Mesendoderm (in vitro differentiated cells): Measurements from ENCODE around the gene ERICH4. TPM values are rescaled to one million over a fixed set of nuclear protein-coding genes. Genes with fewer than 3 reads are reported as not detected.

ENCODE experiments used
- DNase-seq: peaks from one replicate; pipeline ENCODE4 v3.0.0; 2013
- H2AK5ac ChIP-seq: 2 replicates; pipeline ENCODE4 v1.6.1; 2013; ENCODE audit warnings: low read length, inconsistent platforms
- H2BK120ac ChIP-seq: 2 replicates; pipeline ENCODE4 v1.6.1; 2013; ENCODE audit warnings: low read depth, mild to moderate bottlenecking, low read length, moderate library complexity, mixed read lengths
- H2BK15ac ChIP-seq: replicated peaks from 2 replicates; pipeline ENCODE4 v1.6.1; 2013; ENCODE audit warnings: low read depth, mild to moderate bottlenecking, moderate library complexity
- H2BK5ac ChIP-seq: 2 replicates; pipeline ENCODE4 v1.6.1; 2013; ENCODE audit warnings: low read length, inconsistent platforms
- H3K18ac ChIP-seq: 2 replicates; pipeline ENCODE4 v1.6.1; 2013; ENCODE audit warnings: mild to moderate bottlenecking, low read length, mixed read lengths
- H3K23ac ChIP-seq: one replicate; pipeline ENCODE4 v1.6.1; 2013; ENCODE audit warnings: low read length
- H3K27ac ChIP-seq: 2 replicates; pipeline ENCODE4 v1.5.1; 2013; ENCODE audit warnings: low read depth, mild to moderate bottlenecking, inconsistent platforms, low read length, moderate library complexity
- H3K27me3 ChIP-seq: 2 replicates; pipeline ENCODE4 v1.6.1; 2013; ENCODE audit warnings: low read length, control low read depth, mild to moderate bottlenecking, inconsistent platforms; ENCODE audit not compliant: insufficient read depth, poor library complexity
- H3K36me3 ChIP-seq: 2 replicates; pipeline ENCODE4 v1.6.1; 2013; ENCODE audit warnings: low read length, inconsistent platforms; ENCODE audit not compliant: control insufficient read depth, insufficient read depth
- H3K4ac ChIP-seq: one replicate; pipeline ENCODE4 v1.6.1; 2013; ENCODE audit warnings: low read depth, mild to moderate bottlenecking, low read length, moderate library complexity
- H3K4me1 ChIP-seq: 2 replicates; pipeline ENCODE4 v1.6.1; 2013; ENCODE audit warnings: low read depth, low read length, inconsistent platforms; ENCODE audit not compliant: control insufficient read depth
- H3K4me2 ChIP-seq: 2 replicates; pipeline ENCODE4 v1.6.1; 2013; ENCODE audit warnings: low read length
- H3K4me3 ChIP-seq: 2 replicates; pipeline ENCODE4 v1.5.1; 2013; ENCODE audit warnings: mild to moderate bottlenecking, low read length
- H3K56ac ChIP-seq: one replicate; pipeline ENCODE4 v1.6.1; 2013; ENCODE audit warnings: low read length
- H3K79me1 ChIP-seq: 2 replicates; pipeline ENCODE4 v1.6.1; 2013; ENCODE audit warnings: low read length, inconsistent platforms
- H3K79me2 ChIP-seq: 2 replicates; pipeline ENCODE4 v1.6.1; 2013; ENCODE audit warnings: mild to moderate bottlenecking, low read length; ENCODE audit not compliant: control insufficient read depth, insufficient read depth
- H3K9ac ChIP-seq: 2 replicates; pipeline ENCODE4 v1.6.1; 2013; ENCODE audit warnings: low read length, inconsistent platforms
- H4K5ac ChIP-seq: one replicate; pipeline ENCODE4 v1.6.1; 2013; ENCODE audit warnings: low read length
- H4K8ac ChIP-seq: one replicate; pipeline ENCODE4 v1.6.1; 2013; ENCODE audit warnings: low read depth, mild to moderate bottlenecking, control low read depth, low read length, moderate library complexity
- WGBS: extraction: QIAGEN DNeasy Blood & Tissue Kit; methylation state at CpG from one replicate; pipeline ENCODE4 v1.1.7; 2013; ENCODE audit warnings: low lambda C conversion rate, missing lambda C conversion rate; ENCODE audit not compliant: insufficient coverage; ENCODE audit errors: extremely low coverage; 5-methylcytosine and 5-hydroxymethylcytosine counted together
- polyA plus RNA-seq, 2 experiments: library from polyadenylated mRNA; stranded (reverse); fragments of 200-250 nt; gene quantifications; one replicate each; pipeline ENCODE4 v1.2.3, GENCODE V29; 2013

Gene ERICH4
- polyA plus RNA-seq (2013, experiment 1 of 2) = not detected
- polyA plus RNA-seq (2013, experiment 2 of 2) = not detected

GRCh38 chr19:41442473-41443355 lies at the start of gene ERICH4:
Gene ERICH4 (plus strand): TSS chr19:41443156. CDS start chr19:41443170, 14 bp downstream.
- no peak within 1 kb of the TSS for H3K23ac ChIP-seq
- no peak within 1 kb of the TSS for H3K4me3 ChIP-seq
- H3K27ac ChIP-seq = no peak within 1 kb of the TSS
- H4K5ac ChIP-seq = no peak within 1 kb of the TSS
- no peak within 1 kb of the TSS for H2BK5ac ChIP-seq
- H3K18ac ChIP-seq = no peak within 1 kb of the TSS
- H3K4me1 ChIP-seq = no peaks in the 10 kb centered on the region
- DNase-seq = no peak
- H2BK120ac ChIP-seq = no peak within 1 kb of the TSS
- H3K36me3 ChIP-seq = peaks cover 1% of the 10 kb centered on the region
- H3K4ac ChIP-seq = no peak within 1 kb of the TSS
- WGBS = no CpG with 5 or more reads among the region's 7 CpGs
- no peaks in the 10 kb centered on the region for H3K27me3 ChIP-seq
- H3K79me2 ChIP-seq = no peaks in the 10 kb centered on the region
- no peak within 1 kb of the TSS for H2BK15ac ChIP-seq
- no peak within 1 kb of the TSS for H3K9ac ChIP-seq
- no peak within 1 kb of the TSS for H4K8ac ChIP-seq
- no peak within 1 kb of the TSS for H2AK5ac ChIP-seq
- H3K4me2 ChIP-seq = no peak within 1 kb of the TSS
- peaks cover 3% of the 10 kb centered on the region for H3K79me1 ChIP-seq
- no peak within 1 kb of the TSS for H3K56ac ChIP-seq

- Histone ChIP-seq H3K9ac (no peak overlapping the region), H3K27me3 (no peaks in the 10 kb centered on the region), H3K18ac (no peak overlapping the region), H2BK120ac (no peak overlapping the region), H3K79me2 (peaks cover 19% of the 10 kb centered on the region), H3K36me3 (peaks cover 5% of the 10 kb centered on the region), H3K4me3 (no peak overlapping the region), H3K4me1 (no peaks in the 10 kb centered on the region), H3K4me2 (no peak overlapping the region), H2AK5ac (no peak overlapping the region), H3K4ac (no peak overlapping the region), H2BK5ac (no peak overlapping the region), H4K8ac (no peak overlapping the region), H3K23ac (no peak overlapping the region), H4K5ac (no peak overlapping the region), H2BK15ac (no peak overlapping the region), H3K27ac (no peak overlapping the region), H3K79me1 (peaks cover 15% of the 10 kb centered on the region), H3K56ac (no peak overlapping the region)
- DNase-seq = no peak
- no CpG with 5 or more reads among the region's 6 CpGs for WGBS
Measured at GRCh38 chr19:41395355-41395754, 47.6 kb upstream of the ERICH4 start.

- no peak within 1 kb of the TSS for H4K8ac ChIP-seq
- H3K56ac ChIP-seq = peak within 1 kb of the TSS; percentile 97
- no CpG with 5 or more reads among the region's 50 CpGs for WGBS
- H3K79me2 ChIP-seq = peaks cover 19% of the 10 kb centered on the region
- H3K18ac ChIP-seq = peak within 1 kb of the TSS; percentile 22
- no peak within 1 kb of the TSS for H2AK5ac ChIP-seq
- H3K36me3 ChIP-seq = peaks cover 2% of the 10 kb centered on the region
- no peaks in the 10 kb centered on the region for H3K27me3 ChIP-seq
- H3K4me1 ChIP-seq = no peaks in the 10 kb centered on the region
- H4K5ac ChIP-seq = no peak within 1 kb of the TSS
- no peak within 1 kb of the TSS for H2BK15ac ChIP-seq
- H2BK5ac ChIP-seq = no peak within 1 kb of the TSS
- H3K9ac ChIP-seq = peak within 1 kb of the TSS; percentile 96
- H3K4ac ChIP-seq = no peak within 1 kb of the TSS
- H3K79me1 ChIP-seq = peaks cover 15% of the 10 kb centered on the region
- no peak within 1 kb of the TSS for H2BK120ac ChIP-seq
- peak; percentile 100 for DNase-seq
- peak within 1 kb of the TSS; percentile 96 for H3K4me2 ChIP-seq
- H3K4me3 ChIP-seq = peak within 1 kb of the TSS; percentile 99
- no peak within 1 kb of the TSS for H3K27ac ChIP-seq
- H3K23ac ChIP-seq = no peak within 1 kb of the TSS
Measured at GRCh38 chr19:41397086-41398049, 45.6 kb upstream of the ERICH4 start, which contains the start of the genes BCKDHA and EXOSC5. Gene BCKDHA (plus strand): TSS chr19:41397818. CDS start chr19:41397828, 10 bp downstream. Gene EXOSC5 (minus strand): TSS chr19:41397359. CDS start chr19:41397328, 31 bp downstream.

GRCh38 chr19:41398050-41398418 lies 44.9 kb upstream of the ERICH4 start:
- Histone ChIP-seq H2BK15ac (no peak overlapping the region), H3K18ac (no peak overlapping the region), H3K4me3 (peak overlapping the region; percentile 99), H3K4me1 (no peaks in the 10 kb centered on the region), H3K79me1 (peaks cover 15% of the 10 kb centered on the region), H3K36me3 (peaks cover 2% of the 10 kb centered on the region), H3K79me2 (peaks cover 19% of the 10 kb centered on the region), H3K27ac (no peak overlapping the region), H3K4ac (no peak overlapping the region), H4K8ac (no peak overlapping the region), H3K56ac (peak overlapping the region; percentile 97), H3K23ac (no peak overlapping the region), H3K4me2 (peak overlapping the region; percentile 81), H4K5ac (no peak overlapping the region), H3K9ac (peak overlapping the region; percentile 96), H2BK120ac (no peak overlapping the region), H2BK5ac (no peak overlapping the region), H2AK5ac (no peak overlapping the region), H3K27me3 (no peaks in the 10 kb centered on the region)
- no peak for DNase-seq
- no CpG with 5 or more reads among the region's 5 CpGs for WGBS

- no peak overlapping the region for H3K4me3 ChIP-seq
- peak overlapping the region; percentile 81 for H3K4me2 ChIP-seq
- no peak overlapping the region for H3K18ac ChIP-seq
- H4K5ac ChIP-seq = no peak overlapping the region
- H3K36me3 ChIP-seq = peaks cover 2% of the 10 kb centered on the region
- no peak overlapping the region for H2BK120ac ChIP-seq
- no peak overlapping the region for H3K4ac ChIP-seq
- no peaks in the 10 kb centered on the region for H3K4me1 ChIP-seq
- no peak for DNase-seq
- no CpG with 5 or more reads among the region's 3 CpGs for WGBS
- no peak overlapping the region for H3K23ac ChIP-seq
- H3K79me1 ChIP-seq = peaks cover 15% of the 10 kb centered on the region
- H3K79me2 ChIP-seq = peaks cover 19% of the 10 kb centered on the region
- H3K27me3 ChIP-seq = no peaks in the 10 kb centered on the region
- H3K56ac ChIP-seq = no peak overlapping the region
- no peak overlapping the region for H2BK5ac ChIP-seq
- H2AK5ac ChIP-seq = no peak overlapping the region
- no peak overlapping the region for H4K8ac ChIP-seq
- H2BK15ac ChIP-seq = no peak overlapping the region
- peak overlapping the region; percentile 96 for H3K9ac ChIP-seq
- H3K27ac ChIP-seq = no peak overlapping the region
Measured at GRCh38 chr19:41398598-41398997, 44.4 kb upstream of the ERICH4 start.
